GM12874 (cell line): ENCODE data around the gene PRAMEF33.
"Not testable (repeated sequence)": the region's sequence is repeated elsewhere in the genome, so short reads cannot be mapped to it uniquely, and the experiment has no call there.

Source experiments
- CTCF ChIP-seq: IDR thresholded peaks from 2 replicates; pipeline ENCODE4 v1.5.1; 2011; ENCODE audit warnings: low read depth, mild to moderate bottlenecking, control low read depth, low read length, moderate library complexity; ENCODE audit not compliant: insufficient read depth

Gene PRAMEF33

DNA sequence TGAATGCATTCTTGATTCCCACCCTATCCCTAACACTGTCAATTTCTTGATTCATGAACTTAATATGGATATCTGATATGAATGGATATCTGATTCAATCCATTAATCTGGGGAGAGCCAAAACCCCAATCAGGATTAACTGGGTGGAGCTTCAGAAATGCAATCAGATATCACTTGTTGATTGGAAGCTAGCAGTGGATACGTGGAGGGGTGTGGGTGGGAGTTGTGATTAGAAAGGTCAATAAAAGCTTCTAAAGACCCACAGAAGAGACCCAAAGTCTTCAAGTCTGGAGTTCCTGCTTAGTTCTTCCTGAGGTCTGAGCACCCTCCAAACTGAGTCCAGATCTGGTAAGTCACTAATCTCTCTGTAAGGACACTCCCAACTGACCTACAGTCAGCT lies at the start of gene PRAMEF33:
Gene PRAMEF33, plus strand, starts transcription at position 301 of the 400 bp plus-strand sequence. CDS start 2,416 bp downstream, outside the sequence.
- TF ChIP-seq CTCF: not testable (repeated sequence)

GRCh38 chr1:13253898-13254297 lies 49.4 kb upstream of the PRAMEF33 start, which contains the start of gene PRAMEF5:
TSS of gene PRAMEF5 (plus strand) at chr1:13254198. CDS start at chr1:13259269, 5,071 bp downstream.
- not testable (repeated sequence) for TF ChIP-seq CTCF

GRCh38 chr1:13277016-13277415 lies 26.3 kb upstream of the PRAMEF33 start:
- 0 out of 2 replicates have a peak, but pooled peaks have one; percentile 1 for TF ChIP-seq CTCF

- not testable (repeated sequence) for TF ChIP-seq CTCF
Observed at GRCh38 chr1:13285037-13285436, 18.3 kb upstream of the PRAMEF33 start, which contains the start of gene PRAMEF8. TSS of gene PRAMEF8 (minus strand) at chr1:13285137. CDS start at chr1:13284091, 1,046 bp downstream.

- TF ChIP-seq CTCF: not testable (repeated sequence)
Observed at GRCh38 chr1:13315281-13315680, 11.9 kb downstream of the PRAMEF33 start, which contains the start of gene PRAMEF15. TSS of gene PRAMEF15 (plus strand) at chr1:13315581. CDS start at chr1:13318408, 2,827 bp downstream.

- TF ChIP-seq CTCF: not testable (repeated sequence)
Observed at GRCh38 chr1:13347034-13347433, 43.7 kb downstream of the PRAMEF33 start, which contains the start of gene PRAMEF14. TSS of gene PRAMEF14 (minus strand) at chr1:13347134. CDS start at chr1:13345314, 1,820 bp downstream.

DNA sequence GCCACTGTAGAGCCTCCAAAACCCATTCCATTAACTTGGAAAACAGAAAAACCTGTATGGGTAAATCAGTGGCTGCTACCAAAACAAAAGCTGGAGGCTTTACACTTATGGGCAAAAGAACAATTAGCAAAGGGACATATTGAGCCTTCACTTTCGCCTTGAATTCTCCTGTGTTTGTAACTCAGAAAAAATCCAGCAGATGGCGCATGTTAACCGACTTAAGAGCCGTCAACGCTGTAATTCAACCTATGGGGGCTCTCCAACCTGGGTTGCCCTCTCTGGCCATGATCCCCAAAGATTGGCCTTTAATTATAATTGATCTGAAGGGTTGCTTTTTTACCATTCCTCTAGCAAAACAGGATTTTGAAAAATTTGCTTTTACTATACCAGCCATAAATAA lies 53.4 kb downstream of the PRAMEF33 start:
- peak; percentile 46 for TF ChIP-seq CTCF
